Colonic mucosa (tissue), 4 donors: Measurements from ENCODE around the gene ADIRF. TPM values are rescaled to one million over a fixed set of nuclear protein-coding genes. Genes with fewer than 3 reads are reported as not detected.
A peak's percentile ranks its signal among the peaks of the same experiment; 100 is the strongest.

Experiments used
- DNase-seq: peaks from one replicate; pipeline ENCODE4 v3.0.0-alpha.2; 2020
- H3K27ac ChIP-seq: fragments of 200-600 bp; one replicate; pipeline ENCODE4 v1.8.0; 2021
- H3K27me3 ChIP-seq: fragments of 200-600 bp; one replicate; pipeline ENCODE4 v1.8.0; 2021
- H3K36me3 ChIP-seq: fragments of 200-600 bp; one replicate; pipeline ENCODE4 v1.8.0; 2021
- H3K4me1 ChIP-seq: fragments of 200-600 bp; one replicate; pipeline ENCODE4 v1.8.0; 2021; ENCODE audit warnings: mild to moderate bottlenecking
- H3K4me3 ChIP-seq: fragments of 200-600 bp; one replicate; pipeline ENCODE4 v1.8.0; 2021
- H3K9ac ChIP-seq, 2 donors: one replicate each; pipeline ENCODE4 v1.7.0; 2013; ENCODE audit warnings: control low read depth in 2 of 2, low read depth in 2 of 2, low read length in 2 of 2
- H3K9me3 ChIP-seq: fragments of 200-600 bp; one replicate; pipeline ENCODE4 v1.8.0; 2021
- intact Hi-C: fragments of 100-400 bp; cut with DNase I; formaldehyde crosslinking; loops from one replicate; pipeline ENCODE4 v1.14.1; 2022
- total RNA-seq, 2 donors: library from RNA; stranded (reverse); fragmentation: NEBNext Ultra II Directional in 1 of 2; extraction: Animal tissue kit (Norgen Biotek cat#: 25700) in 1 of 2; gene quantifications; one replicate each; pipeline ENCODE4 v1.2.1, GENCODE V29; 2021
- TF ChIP-seq, protein P1 (sequence below): fragments of 200-600 bp; IDR thresholded peaks from one replicate; pipeline ENCODE4 v1.8.0; 2022; ENCODE audit warnings: antibody characterized with exemption, mild to moderate bottlenecking
- donor health status: healthy.
- donor health status: DM: no; HTN: no; CAD: no.
- donor health status: DM: no; HTN: no; CAD: no.

Gene ADIRF
- total RNA-seq, 2 donors from 2014 or later = 41.5 to 91.2 TPM

DNA sequence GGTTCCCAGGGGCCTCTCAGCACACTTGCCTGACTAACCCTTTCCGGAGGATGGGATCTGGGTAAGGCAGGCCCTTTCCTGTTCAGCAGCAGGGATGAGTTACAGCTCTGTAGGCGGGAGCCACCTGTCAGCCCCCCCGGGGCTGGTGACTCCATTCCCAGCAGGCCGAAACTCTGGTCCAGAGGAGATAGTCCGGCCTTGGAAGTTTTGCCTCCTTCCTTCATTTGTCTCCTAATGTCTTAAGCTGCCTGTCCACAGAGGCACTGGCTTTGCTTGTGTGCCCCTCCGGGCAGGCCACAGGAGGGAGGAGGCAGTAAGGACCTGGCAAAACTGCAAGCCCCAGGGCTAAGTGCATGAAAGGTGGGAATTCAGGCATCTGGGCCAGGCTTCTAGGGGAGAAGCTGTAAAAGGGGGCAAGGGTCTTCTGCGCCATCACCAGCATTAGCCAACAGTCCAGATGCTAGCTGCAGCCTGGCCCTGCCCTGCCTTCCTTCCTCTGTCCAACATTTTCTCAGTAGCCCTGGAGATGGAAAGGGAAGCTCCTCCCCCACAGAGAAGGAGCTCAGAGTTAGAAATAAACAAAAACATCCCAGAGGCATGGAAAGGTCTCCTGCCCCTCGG, 1.2 kb downstream of the ADIRF start:
- Histone ChIP-seq H3K36me3 (no peaks in the 10 kb centered on the region), H3K4me1 (peaks cover 9% of the 10 kb centered on the region), H3K9ac (peak overlapping the region; percentile 77 to 81), H3K27me3 (no peaks in the 10 kb centered on the region), H3K9me3 (no peaks in the 10 kb centered on the region), H3K4me3 (peak overlapping the region; percentile 39), H3K27ac (peak overlapping the region; percentile 69)
- no peak for DNase-seq
- intact Hi-C loops = loop anchor here (10.0 kb wide), 1 partner anchor 125 kb away; the partner anchor contains the start of genes GLUD1 and SHLD2
- TF ChIP-seq, protein P1, sequence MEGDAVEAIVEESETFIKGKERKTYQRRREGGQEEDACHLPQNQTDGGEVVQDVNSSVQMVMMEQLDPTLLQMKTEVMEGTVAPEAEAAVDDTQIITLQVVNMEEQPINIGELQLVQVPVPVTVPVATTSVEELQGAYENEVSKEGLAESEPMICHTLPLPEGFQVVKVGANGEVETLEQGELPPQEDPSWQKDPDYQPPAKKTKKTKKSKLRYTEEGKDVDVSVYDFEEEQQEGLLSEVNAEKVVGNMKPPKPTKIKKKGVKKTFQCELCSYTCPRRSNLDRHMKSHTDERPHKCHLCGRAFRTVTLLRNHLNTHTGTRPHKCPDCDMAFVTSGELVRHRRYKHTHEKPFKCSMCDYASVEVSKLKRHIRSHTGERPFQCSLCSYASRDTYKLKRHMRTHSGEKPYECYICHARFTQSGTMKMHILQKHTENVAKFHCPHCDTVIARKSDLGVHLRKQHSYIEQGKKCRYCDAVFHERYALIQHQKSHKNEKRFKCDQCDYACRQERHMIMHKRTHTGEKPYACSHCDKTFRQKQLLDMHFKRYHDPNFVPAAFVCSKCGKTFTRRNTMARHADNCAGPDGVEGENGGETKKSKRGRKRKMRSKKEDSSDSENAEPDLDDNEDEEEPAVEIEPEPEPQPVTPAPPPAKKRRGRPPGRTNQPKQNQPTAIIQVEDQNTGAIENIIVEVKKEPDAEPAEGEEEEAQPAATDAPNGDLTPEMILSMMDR = no peak

DNA sequence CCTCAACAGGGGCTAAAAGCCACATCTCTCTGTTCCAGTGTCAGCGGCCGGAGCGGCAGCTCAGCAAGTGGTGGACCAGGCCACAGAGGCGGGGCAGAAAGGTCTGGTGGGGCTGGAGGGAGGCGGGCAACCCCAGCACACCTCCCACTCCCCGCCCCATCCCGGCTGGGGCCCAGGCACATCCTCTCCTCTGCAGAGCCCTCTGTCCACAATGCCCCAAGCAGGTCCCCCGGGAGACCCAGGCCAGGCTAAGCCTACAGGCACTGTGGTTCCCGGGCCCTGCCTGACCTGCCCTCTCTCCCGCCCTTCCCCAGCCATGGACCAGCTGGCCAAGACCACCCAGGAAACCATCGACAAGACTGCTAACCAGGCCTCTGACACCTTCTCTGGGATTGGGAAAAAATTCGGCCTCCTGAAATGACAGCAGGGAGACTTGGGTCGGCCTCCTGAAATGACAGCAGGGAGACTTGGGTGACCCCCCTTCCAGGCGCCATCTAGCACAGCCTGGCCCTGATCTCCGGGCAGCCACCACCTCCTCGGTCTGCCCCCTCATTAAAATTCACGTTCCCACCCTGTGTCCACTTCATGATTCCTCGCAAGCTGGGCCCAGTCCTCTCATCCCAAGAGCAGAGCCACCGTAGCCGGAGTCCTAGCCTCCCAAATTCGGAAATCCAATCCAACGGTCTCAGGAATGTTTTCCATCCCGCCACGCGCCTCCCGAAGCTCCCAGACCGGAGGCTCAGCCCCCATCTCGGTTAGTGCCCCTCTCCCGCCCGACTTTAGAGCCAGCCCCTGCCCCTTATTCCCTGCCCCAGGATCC, 2.1 kb downstream of the ADIRF start:
- Histone ChIP-seq H3K4me1 (peaks cover 9% of the 10 kb centered on the region), H3K27me3 (no peaks in the 10 kb centered on the region), H3K4me3 (peak overlapping the region; percentile 39), H3K9me3 (no peaks in the 10 kb centered on the region), H3K9ac (peak overlapping the region; percentile 77 to 81), H3K36me3 (no peaks in the 10 kb centered on the region), H3K27ac (peak overlapping the region; percentile 69)
- intact Hi-C loops = loop anchor here (10.0 kb wide), 1 partner anchor 124 kb away; the partner anchor contains the start of genes GLUD1 and SHLD2
- TF ChIP-seq, protein P1 = no peak
- peak; percentile 66 for DNase-seq

DNA sequence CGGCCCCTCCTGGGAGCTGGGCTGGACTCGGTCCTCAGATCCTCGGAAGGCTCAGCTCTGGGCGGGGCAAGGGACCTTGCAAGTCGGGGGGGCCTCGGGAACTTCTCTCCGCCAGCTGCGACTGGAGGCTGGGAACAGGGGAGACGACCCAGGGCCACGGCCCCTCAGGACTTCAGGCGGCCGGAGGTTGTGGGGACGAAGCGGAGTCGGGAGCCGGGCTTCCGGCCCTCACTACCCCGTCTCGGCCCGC, 2.6 kb downstream of the ADIRF start:
- peak overlapping the region; percentile 77 to 81 for H3K9ac ChIP-seq
- TF ChIP-seq, protein P1 = no peak
- peak overlapping the region; percentile 39 for H3K4me3 ChIP-seq
- no peaks in the 10 kb centered on the region for H3K36me3 ChIP-seq
- intact Hi-C loops = loop anchor here (10.0 kb wide), 1 partner anchor 124 kb away; the partner anchor contains the start of genes GLUD1 and SHLD2
- DNase-seq = no peak
- H3K4me1 ChIP-seq = peaks cover 9% of the 10 kb centered on the region
- H3K27ac ChIP-seq = peak overlapping the region; percentile 69
- H3K9me3 ChIP-seq = no peaks in the 10 kb centered on the region
- H3K27me3 ChIP-seq = no peaks in the 10 kb centered on the region

DNA sequence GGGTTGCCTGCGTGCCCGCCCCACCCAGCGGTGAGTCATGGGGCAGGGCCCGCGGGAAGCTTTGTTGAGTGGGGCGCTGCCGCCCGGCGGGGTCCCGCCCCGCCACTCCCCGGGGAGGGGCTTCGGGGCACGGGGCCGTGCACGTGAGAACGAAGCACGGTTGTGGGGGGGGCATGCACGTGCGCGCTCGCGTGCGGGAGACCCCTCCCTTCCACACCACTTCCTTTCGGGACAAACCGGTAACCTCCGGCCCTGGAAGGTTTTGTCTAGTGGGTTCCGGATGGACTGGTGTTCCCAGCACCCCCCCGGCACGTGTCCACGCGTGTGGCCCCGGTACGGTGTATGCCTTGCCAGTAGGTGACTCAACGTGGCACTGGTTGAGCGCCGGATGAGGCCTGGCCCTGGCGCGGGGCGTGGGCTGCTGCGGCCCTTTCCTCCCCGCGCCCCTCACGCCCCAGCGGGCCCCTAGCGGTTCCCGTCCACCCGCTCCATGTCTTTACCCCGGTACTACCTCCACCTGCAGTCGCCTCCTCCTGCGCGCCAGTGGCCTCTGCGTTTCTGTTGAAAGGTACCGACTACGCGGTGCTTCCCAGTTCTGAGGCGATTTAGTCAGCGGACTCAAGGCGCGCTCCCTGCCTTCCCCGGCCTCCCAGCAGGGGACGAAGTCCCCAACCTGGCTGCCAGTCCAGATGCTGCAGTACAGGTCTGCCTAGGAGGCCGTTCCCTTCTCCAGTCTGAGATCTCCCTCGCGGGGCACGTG, 3.1 kb downstream of the ADIRF start:
- intact Hi-C loops = loop anchor here (10.0 kb wide), 1 partner anchor 123 kb away; the partner anchor contains the start of genes GLUD1 and SHLD2
- Histone ChIP-seq H3K27ac (peak overlapping the region; percentile 69), H3K4me3 (peak overlapping the region; percentile 39), H3K9ac (peak overlapping the region; percentile 77 to 81), H3K9me3 (no peaks in the 10 kb centered on the region), H3K36me3 (no peaks in the 10 kb centered on the region), H3K27me3 (no peaks in the 10 kb centered on the region), H3K4me1 (peaks cover 9% of the 10 kb centered on the region)
- TF ChIP-seq, protein P1 = no peak
- DNase-seq = peak; percentile 92
